A549 (cell line): ENCODE results near the gene C19orf25. TPM values are rescaled to one million over a fixed set of nuclear protein-coding genes. Genes with fewer than 3 reads are reported as not detected.

ENCODE experiments used
- ATAC-seq, 2 experiments: fragments of 200-7000 bp in 1 of 2; fragments of >200 bp in 1 of 2; cut with Nextera tagmentation in 1 of 2; cut with Tn5 transposase in 1 of 2; 3 replicates each; pipeline versions ENCODE4 v1.8.0 to v1.9.1; 2018 to 2020; ENCODE audit warnings: mild to moderate bottlenecking in 1 of 2, moderate library complexity in 1 of 2
- CTCF ChIA-PET: fragments of 300-600 bp; sonication (Branson Sonifier 250); formaldehyde crosslinking; extraction: SDS; loops from one replicate; lab custom pipeline; 2021; ENCODE audit warnings: antibody characterized with exemption, inconsistent platforms; lab: Yijun Ruan, JAX
- POLR2A ChIA-PET: fragments of 350-600 bp; formaldehyde crosslinking; extraction: SDS; loops from one replicate; lab custom pipeline; 2021; ENCODE audit warnings: antibody characterized with exemption, inconsistent platforms; lab: Yijun Ruan, JAX
- DNase-seq, 2 experiments: peaks; one replicate each; pipeline versions ENCODE4 v3.0.0 to v3.0.0-alpha.2; 2011 to 2016; ENCODE audit warnings: low read depth in 1 of 2, low spot score in 1 of 2
- FAIRE-seq: peaks from 2 replicates; lab custom pipeline; 2011; peaks lifted over from hg19 to GRCh38; lab: Jason Lieb, UNC
- H3K27ac ChIP-seq, 2 experiments: fragments of >200 bp; sonication (Bioruptor Twin); formaldehyde crosslinking; 3 replicates each; pipeline ENCODE4 v1.5.1; 2016 to 2017
- H3K4me1 ChIP-seq: fragments of >200 bp; sonication (Bioruptor Twin); formaldehyde crosslinking; 3 replicates; pipeline ENCODE4 v1.6.1; 2016
- H3K4me2 ChIP-seq: fragments of >200 bp; sonication (Bioruptor Twin); formaldehyde crosslinking; 3 replicates; pipeline ENCODE4 v1.6.1; 2016
- H3K4me3 ChIP-seq: fragments of >200 bp; sonication (Bioruptor Twin); formaldehyde crosslinking; 3 replicates; pipeline ENCODE4 v1.5.1; 2016
- H3K9me3 ChIP-seq: fragments of >200 bp; sonication (Bioruptor Twin); formaldehyde crosslinking; 3 replicates; pipeline ENCODE4 v1.6.1; 2016
- CHD4 ChIP-seq: fragments of 200-600 bp; sonication (generic); IDR thresholded peaks from 2 replicates; pipeline ENCODE4 v1.6.1; 2016; ENCODE audit warnings: antibody characterized with exemption, mild to moderate bottlenecking, borderline replicate concordance
- EP300 ChIP-seq, 2 experiments: fragments of >200 bp; sonication (Bioruptor Twin); formaldehyde crosslinking; IDR thresholded peaks; 2 replicates in 1 of 2; 3 replicates in 1 of 2; pipeline ENCODE4 v1.6.1; 2016 to 2017
- FOSB ChIP-seq: fragments of 250-450 bp; sonication (Bioruptor Pico); IDR thresholded peaks from 2 replicates; pipeline ENCODE4 v1.5.0; 2020; ENCODE audit warnings: mild to moderate bottlenecking, moderate library complexity
- HDAC2 ChIP-seq: fragments of 200-600 bp; sonication (generic); IDR thresholded peaks from 2 replicates; pipeline ENCODE4 v1.6.1; 2016
- HEYL ChIP-seq: fragments of 250-450 bp; sonication (Bioruptor Pico); IDR thresholded peaks from 2 replicates; pipeline ENCODE4 v1.8.0; 2021; ENCODE audit warnings: mild to moderate bottlenecking, moderate library complexity
- HOXA7 ChIP-seq: fragments of 250-450 bp; sonication (Bioruptor Pico); IDR thresholded peaks from 2 replicates; pipeline ENCODE4 v1.5.0; 2020; ENCODE audit warnings: mild to moderate bottlenecking, moderate library complexity
- JUN ChIP-seq, 2 experiments: fragments of >200 bp; sonication (Bioruptor Twin); formaldehyde crosslinking; IDR thresholded peaks; 2 replicates in 1 of 2; 3 replicates in 1 of 2; pipeline ENCODE4 v1.6.1; 2016 to 2017
- KDM1A ChIP-seq: fragments of 200-600 bp; sonication (generic); IDR thresholded peaks from 2 replicates; pipeline ENCODE4 v1.6.1; 2016; ENCODE audit warnings: low read depth, mild to moderate bottlenecking
- MAFK ChIP-seq: fragments of 450-650 bp; IDR thresholded peaks from 2 replicates; pipeline ENCODE4 v1.6.1; 2014; ENCODE audit not compliant: partially characterized antibody
- PHF8 ChIP-seq: fragments of 200-600 bp; sonication (generic); IDR thresholded peaks from 2 replicates; pipeline ENCODE4 v1.6.1; 2016; ENCODE audit warnings: low read depth, mild to moderate bottlenecking, antibody characterized with exemption, moderate library complexity, borderline replicate concordance
- POLR2A ChIP-seq: IDR thresholded peaks from 2 replicates; pipeline ENCODE4 v1.6.1; 2012; ENCODE audit warnings: mild to moderate bottlenecking, low read length
- RAD21 ChIP-seq, 2 experiments: fragments of >200 bp in 1 of 2; sonication (Bioruptor Twin) in 1 of 2; formaldehyde crosslinking in 1 of 2; IDR thresholded peaks in 1 of 2; conservative IDR thresholded peaks in 1 of 2; 2 replicates in 1 of 2; 3 replicates in 1 of 2; pipeline ENCODE4 v1.6.1; 2012 to 2018; ENCODE audit warnings: inconsistent platforms in 1 of 2
- RARB ChIP-seq: fragments of 250-450 bp; sonication (Bioruptor Pico); IDR thresholded peaks from 2 replicates; pipeline ENCODE4 v1.8.0; 2021; ENCODE audit warnings: mild to moderate bottlenecking, moderate library complexity
- SMC3 ChIP-seq: fragments of >200 bp; sonication (Bioruptor Twin); formaldehyde crosslinking; IDR thresholded peaks from 3 replicates; pipeline ENCODE4 v1.6.1; 2018; ENCODE audit warnings: inconsistent platforms
- SREBF2 ChIP-seq: fragments of 450-650 bp; IDR thresholded peaks from 2 replicates; pipeline ENCODE4 v1.6.1; 2014; ENCODE audit warnings: mild to moderate bottlenecking, moderate library complexity
- USF2 ChIP-seq: fragments of 450-650 bp; IDR thresholded peaks from 2 replicates; pipeline ENCODE4 v1.6.1; 2014; ENCODE audit warnings: antibody characterized with exemption
- ZFP36 ChIP-seq: fragments of 450-650 bp; IDR thresholded peaks from 2 replicates; pipeline ENCODE4 v1.6.1; 2014; ENCODE audit warnings: borderline replicate concordance; ENCODE audit not compliant: partially characterized antibody
- WGBS: methylation state at CpG from one replicate; pipeline ENCODE4 v1.1.6; 2017; ENCODE audit errors: missing lambda C conversion rate; 5-methylcytosine and 5-hydroxymethylcytosine counted together
- polyA plus RNA-seq, 4 experiments: library from polyadenylated mRNA; depleted of rRNA in 3 of 4; stranded (reverse); fragments of >200 nt; fragmentation: RNase III in 1 of 4; extraction: RNeasy Plus Mini Kit Qiagen cat#74134 plus additional on column Dnase treatment in 1 of 4; gene quantifications; 2 replicates in 3 of 4; 3 replicates in 1 of 4; pipeline ENCODE4 v1.2.3, GENCODE V29; 2011 to 2017
- TF ChIP-seq, protein P1 (sequence below): fragments of >200 bp; sonication (Bioruptor Twin); formaldehyde crosslinking; IDR thresholded peaks from 3 replicates; pipeline ENCODE4 v1.6.1; 2016
- TF ChIP-seq, protein P2 (sequence below): fragments of >200 bp; sonication (Bioruptor Twin); formaldehyde crosslinking; IDR thresholded peaks from 3 replicates; pipeline ENCODE4 v1.5.1; 2016

The C19orf25 gene
- polyA plus RNA-seq, 2 of the 4 experiments (the other 2 are of a cell fraction) = 8.2 to 20.7 TPM

GRCh38 chr19:1513499-1514294 lies 34.7 kb upstream of the C19orf25 start:
- Histone ChIP-seq H3K4me1 (no peaks in the 10 kb centered on the region), H3K4me3 (peak overlapping the region; percentile 61), H3K4me2 (peak overlapping the region; percentile 98), H3K9me3 (no peaks in the 10 kb centered on the region), H3K27ac (peak overlapping the region; percentile 82 to 95)
- WGBS = 2% methylated on average over 12 of the region's 52 CpGs
- DNase-seq (peak; percentile 39 to 59), ATAC-seq (peak; percentile 78 to 83), FAIRE-seq (no peak)
- TF ChIP-seq ZFP36 = peak; percentile 94
- TF ChIP-seq MAFK = no peak
- TF ChIP-seq, protein P1, sequence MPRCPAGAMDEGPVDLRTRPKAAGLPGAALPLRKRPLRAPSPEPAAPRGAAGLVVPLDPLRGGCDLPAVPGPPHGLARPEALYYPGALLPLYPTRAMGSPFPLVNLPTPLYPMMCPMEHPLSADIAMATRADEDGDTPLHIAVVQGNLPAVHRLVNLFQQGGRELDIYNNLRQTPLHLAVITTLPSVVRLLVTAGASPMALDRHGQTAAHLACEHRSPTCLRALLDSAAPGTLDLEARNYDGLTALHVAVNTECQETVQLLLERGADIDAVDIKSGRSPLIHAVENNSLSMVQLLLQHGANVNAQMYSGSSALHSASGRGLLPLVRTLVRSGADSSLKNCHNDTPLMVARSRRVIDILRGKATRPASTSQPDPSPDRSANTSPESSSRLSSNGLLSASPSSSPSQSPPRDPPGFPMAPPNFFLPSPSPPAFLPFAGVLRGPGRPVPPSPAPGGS = no peak
- no peak for TF ChIP-seq HOXA7 (CRISPR knock-in tag)
- TF ChIP-seq RAD21 (conservative IDR thresholded peaks at IDR 0.05 in 1 of 2, IDR thresholded peaks at IDR 0.05 in 1 of 2) = peak; percentile 31 to 33; a peak in 4 of 5 replicates
- TF ChIP-seq SREBF2 = no peak
- TF ChIP-seq SMC3 = peak; percentile 33; the same call in 2 of the 3 replicates
- TF ChIP-seq, protein P2, sequence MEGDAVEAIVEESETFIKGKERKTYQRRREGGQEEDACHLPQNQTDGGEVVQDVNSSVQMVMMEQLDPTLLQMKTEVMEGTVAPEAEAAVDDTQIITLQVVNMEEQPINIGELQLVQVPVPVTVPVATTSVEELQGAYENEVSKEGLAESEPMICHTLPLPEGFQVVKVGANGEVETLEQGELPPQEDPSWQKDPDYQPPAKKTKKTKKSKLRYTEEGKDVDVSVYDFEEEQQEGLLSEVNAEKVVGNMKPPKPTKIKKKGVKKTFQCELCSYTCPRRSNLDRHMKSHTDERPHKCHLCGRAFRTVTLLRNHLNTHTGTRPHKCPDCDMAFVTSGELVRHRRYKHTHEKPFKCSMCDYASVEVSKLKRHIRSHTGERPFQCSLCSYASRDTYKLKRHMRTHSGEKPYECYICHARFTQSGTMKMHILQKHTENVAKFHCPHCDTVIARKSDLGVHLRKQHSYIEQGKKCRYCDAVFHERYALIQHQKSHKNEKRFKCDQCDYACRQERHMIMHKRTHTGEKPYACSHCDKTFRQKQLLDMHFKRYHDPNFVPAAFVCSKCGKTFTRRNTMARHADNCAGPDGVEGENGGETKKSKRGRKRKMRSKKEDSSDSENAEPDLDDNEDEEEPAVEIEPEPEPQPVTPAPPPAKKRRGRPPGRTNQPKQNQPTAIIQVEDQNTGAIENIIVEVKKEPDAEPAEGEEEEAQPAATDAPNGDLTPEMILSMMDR = peak; percentile 70
- TF ChIP-seq HEYL (CRISPR knock-in tag) = no peak
- ChIA-PET POLR2A (interaction anchor here (0.6 kb wide), 1 partner anchor 60 kb away, joined by 3 read pairs; no protein-coding TSS in a partner anchor), CTCF (interaction anchor here (0.6 to 1.2 kb wide), 3 partner anchors 14 to 59 kb away, joined by 3 to 6 read pairs (median 3); no protein-coding TSS in a partner anchor)

- WGBS = 5% methylated on average over 15 of the region's 78 CpGs
- no peaks in the 10 kb centered on the region for H3K4me1 ChIP-seq
- peak within 1 kb of the TSS; percentile 98 for H3K4me2 ChIP-seq
- DNase-seq (peak; percentile 41 to 74), FAIRE-seq (no peak), ATAC-seq (peak; percentile 68 to 75)
- ChIA-PET POLR2A (no interaction called here), CTCF (no interaction called here)
- H3K27ac ChIP-seq = peak within 1 kb of the TSS; percentile 82 to 95
- TF ChIP-seq USF2 (no peak), SMC3 (peak; percentile 38), HDAC2 (peak; percentile 66; the same call in 1 of the 2 replicates), PHF8 (peak; percentile 20; the same call in 1 of the 2 replicates), JUN (IDR thresholded peaks at IDR 0.05) (0 out of 5 replicates have a peak, but pooled peaks of 1 of the 2 experiments have one; percentile 35), KDM1A (peak; percentile 83; the same call in 1 of the 2 replicates), FOSB (CRISPR knock-in tag) (no peak), CHD4 (peak; percentile 95), EP300 (IDR thresholded peaks at IDR 0.05) (no peak), RARB (CRISPR knock-in tag) (no peak), POLR2A (peak; percentile 59), RAD21 (conservative IDR thresholded peaks at IDR 0.05 in 1 of 2, IDR thresholded peaks at IDR 0.05 in 1 of 2) (no peak; a peak in 2 of 5 replicates), MAFK (no peak)
- TF ChIP-seq, protein P2 = peak; percentile 60
- no peaks in the 10 kb centered on the region for H3K9me3 ChIP-seq
- H3K4me3 ChIP-seq = peak within 1 kb of the TSS; percentile 61
Observed at GRCh38 chr19:1512671-1513498, 33.9 kb upstream of the C19orf25 start, which contains the start of gene ADAMTSL5. ADAMTSL5 (minus strand) TSS chr19:1513019; CDS start chr19:1510943, 2,076 bp downstream.
